ENCODE results near the gene SMAP2.

Gene SMAP2

DNA sequence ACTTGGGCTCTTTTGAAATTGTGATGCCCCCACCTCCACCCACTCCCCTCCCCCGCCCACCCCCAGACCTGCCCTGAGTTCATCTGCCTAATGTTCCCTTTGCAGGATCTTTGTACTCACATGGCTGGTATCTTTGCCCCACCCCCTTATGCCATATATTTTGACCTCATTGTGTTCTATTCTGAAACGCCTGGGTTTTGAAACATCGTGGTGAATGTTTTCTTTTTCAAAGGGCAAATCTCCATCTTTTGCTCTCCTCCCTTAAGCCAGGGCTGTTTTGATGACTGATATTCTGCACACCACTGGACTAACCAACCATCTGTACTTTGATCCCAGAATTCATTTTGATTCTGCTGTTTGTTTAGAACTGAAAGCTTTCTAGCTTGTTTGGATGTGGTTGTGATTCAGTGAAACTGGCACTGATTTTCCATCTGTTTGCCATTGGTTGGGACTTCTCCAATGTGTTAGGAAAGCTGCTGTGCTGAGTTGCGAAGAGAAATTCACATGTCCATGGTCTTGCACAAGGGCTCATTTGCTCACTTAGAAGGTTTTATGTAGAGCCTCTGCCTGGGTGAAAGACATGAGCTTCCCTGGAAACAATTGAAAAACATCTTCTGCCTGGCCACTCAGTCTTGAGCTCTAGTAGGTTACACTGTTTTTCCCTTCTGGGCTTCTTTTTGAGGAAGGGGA is 16.5 kb downstream of the SMAP2 start:
- H3K4me3 ChIP-seq (ENCODE audit: low read depth, low read length) = no peak overlapping the region

DNA sequence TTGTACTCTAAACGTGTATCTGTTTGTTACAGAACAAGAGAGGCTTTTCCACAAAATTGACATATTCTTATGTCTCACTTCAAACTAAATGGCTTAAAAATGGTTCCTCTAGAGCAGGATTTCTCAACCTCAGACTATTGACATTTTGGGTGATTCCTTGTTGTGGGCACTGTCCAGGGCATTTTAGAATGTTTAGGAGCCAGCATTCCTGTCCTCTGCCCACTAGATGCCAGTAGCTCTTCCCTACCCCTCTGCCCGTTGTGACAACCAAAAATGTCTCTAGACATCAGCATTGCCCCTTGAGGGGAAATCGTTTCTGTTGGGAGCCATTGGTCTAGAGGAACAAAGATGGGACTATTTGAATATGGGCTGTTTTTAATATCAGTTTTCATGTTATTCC is 17.3 kb downstream of the SMAP2 start:
- no peak overlapping the region for H3K4me3 ChIP-seq (ENCODE audit: low read depth, low read length)

DNA sequence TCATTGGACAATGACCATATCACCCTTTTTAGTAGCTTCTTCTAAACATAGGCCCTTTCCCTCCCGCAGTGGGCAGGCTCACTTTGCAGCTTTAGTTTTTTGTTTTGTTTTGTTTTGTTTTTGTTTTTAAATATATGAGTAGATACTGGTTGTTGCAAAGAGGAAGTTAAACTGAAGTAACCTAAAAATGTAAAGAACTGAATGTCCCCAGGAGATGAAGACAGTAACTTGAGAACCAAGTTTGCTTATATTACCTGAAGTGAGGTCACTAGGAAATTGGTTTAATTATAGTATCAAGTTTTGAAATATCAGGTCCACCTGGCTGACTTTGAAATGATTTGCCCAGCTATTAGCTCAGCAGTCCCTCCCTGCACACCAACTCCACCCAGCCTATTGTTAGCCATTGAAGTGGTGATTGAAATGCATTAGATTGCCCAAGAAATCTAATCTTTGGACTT is 18.2 kb downstream of the SMAP2 start:
- no peak overlapping the region for H3K4me3 ChIP-seq (ENCODE audit: low read depth, low read length)

DNA sequence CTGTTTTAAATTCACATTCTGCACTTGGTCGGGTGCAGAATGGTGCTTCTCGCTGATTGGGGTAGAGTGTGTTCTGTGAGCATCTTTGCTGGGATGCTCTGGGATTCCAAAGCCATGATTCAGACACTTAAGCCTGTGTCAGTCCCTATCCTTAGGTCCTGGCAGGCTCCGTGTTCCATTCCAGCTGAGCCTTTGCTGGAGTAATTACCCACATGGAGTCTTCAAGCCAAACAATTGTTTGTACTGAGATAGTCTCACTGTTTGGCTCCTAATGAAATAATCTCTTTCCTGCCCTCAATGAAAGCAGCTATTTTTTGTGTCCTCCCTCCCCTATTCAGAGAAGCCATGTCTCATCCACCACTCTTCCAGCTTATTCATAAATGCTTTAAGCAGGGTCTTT is 18.7 kb downstream of the SMAP2 start:
- H3K4me3 ChIP-seq (ENCODE audit: low read depth, low read length) = no peak overlapping the region

DNA sequence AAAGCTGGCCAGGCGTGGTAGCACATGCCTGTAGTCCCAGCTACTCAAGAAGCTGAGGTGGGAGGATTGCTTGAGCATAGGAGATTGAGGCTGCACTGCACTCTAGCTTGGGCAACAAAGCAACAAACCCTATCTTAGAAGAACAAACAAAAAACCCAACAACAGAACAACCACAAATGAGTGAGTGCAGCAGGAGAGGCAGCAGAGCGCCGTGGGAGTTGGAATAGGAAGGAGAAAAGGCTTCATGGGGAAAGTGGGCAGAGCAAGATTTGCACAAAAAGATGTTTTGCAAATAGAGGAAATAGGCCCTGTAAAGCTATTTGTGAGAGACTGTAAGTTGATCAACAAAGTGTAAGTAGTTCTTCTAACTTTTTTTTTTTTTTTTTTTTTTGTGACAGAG is 19.6 kb downstream of the SMAP2 start:
- no peak overlapping the region for H3K4me3 ChIP-seq (ENCODE audit: low read depth, low read length)

DNA sequence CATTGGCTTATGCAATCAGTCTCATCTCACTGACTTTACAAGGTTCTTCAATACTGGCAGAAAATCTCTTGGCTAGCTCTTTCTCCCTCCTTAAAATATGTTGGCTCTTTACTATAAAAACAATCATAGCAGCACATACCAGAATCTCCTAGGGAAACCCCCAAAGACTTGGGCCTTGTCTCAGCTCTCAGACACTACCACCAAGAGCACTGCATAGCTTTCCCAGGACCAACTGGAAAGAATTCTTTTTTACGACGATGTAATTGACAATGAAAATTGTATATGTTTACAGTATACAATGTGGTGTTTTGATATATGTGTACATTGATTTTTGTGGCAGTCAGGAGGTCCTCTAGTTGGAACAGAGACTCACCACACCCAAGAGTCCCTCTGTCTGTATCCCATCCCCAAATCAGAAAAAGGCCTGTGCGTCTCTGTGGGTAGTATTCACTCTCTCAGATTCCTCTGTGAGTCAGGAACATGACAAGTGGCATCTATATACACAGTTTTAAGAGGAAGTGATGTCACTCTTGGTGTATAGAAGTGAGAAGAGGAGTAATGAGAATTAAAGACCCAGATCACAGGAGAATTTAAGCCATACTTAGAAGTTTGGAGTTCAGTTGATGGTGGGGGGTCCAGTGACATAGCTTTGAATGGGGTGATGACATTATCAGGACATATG is 21.1 kb downstream of the SMAP2 start:
- no peak overlapping the region for H3K4me3 ChIP-seq (ENCODE audit: low read depth, low read length)

DNA sequence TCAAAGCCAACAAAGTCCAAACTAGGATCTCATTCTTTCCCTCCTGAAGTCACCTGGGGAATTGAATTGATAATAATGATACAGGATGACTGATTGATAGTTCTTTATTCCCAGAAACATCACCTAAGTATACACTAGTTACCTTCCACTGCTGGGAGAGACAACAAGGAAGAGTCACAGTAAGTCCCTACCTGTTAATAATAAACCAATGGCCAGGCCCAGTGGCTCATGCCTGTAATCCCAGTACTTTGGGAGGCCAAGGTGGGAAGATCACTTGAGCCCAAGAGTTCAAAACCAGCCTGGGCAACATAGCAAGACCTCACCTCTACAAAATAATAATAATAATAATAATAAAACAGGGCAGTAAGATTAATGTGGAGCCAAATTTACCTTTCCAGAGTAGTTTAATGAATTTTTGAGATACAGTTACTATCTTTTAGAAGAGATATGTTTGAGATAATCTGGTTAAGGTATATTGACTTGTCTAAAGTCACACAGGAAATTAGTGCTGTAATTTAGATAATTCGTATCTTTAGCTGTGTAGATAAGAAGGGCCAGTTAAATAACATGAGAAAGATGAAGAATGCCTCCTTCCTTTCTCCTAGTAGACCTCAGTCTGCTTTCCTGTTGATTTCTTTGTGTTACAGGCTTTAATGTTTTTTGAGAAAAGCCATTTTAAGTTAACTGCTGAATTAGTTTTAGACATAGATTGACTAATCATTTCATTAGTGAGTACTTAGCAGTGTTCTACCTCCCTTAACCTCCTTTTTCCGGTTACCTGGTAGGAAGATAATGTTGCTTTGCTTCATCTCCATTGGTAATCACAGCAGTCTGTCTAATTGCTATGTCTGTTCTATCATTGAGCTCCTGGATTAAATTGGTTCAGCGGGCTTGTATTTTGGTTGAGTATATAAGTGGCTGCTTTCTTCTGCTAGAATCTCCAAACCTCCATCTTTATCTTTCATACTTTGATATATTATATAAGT is 22.0 kb downstream of the SMAP2 start:
- H3K4me3 ChIP-seq (ENCODE audit: low read depth, low read length) = no peak overlapping the region

DNA sequence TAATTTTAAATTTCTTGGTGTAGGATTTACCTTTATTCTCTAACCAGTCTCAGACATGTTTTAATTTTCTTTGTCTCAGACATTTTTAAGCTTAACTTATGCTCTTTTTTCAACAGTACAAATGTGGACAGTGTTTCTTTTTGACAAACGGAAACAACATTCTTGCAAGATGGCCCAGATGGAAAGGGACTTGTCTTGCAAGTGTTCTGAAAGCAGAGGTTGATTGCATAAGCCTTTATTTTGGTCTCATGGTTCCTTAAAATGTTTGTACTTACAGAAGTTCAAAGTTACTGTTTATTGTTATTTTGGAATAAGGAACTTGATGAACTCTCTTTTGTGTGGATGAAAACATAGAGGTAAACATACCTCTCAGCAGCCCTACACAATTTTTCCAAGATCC is 22.9 kb downstream of the SMAP2 start:
- H3K4me3 ChIP-seq (ENCODE audit: low read depth, low read length) = no peak overlapping the region

DNA sequence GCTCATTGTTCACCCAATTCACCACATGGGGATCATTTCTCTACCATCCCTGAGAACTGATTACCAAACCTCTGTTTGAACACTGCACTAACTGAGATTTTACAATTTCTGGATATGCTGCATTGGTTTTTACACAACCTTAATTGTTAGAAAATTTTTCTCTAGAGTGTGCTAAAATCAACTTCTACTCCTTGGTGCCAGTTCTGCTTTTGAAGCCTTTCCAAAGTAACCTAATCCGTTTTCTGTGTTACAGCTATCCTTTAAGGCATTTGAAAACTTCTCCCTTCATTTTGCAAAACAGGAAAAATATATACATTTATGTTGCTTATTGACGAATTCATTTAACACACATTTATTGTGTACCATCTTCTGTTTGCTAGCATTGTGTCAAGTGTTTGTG is 23.7 kb downstream of the SMAP2 start:
- no peak overlapping the region for H3K4me3 ChIP-seq (ENCODE audit: low read depth, low read length)

DNA sequence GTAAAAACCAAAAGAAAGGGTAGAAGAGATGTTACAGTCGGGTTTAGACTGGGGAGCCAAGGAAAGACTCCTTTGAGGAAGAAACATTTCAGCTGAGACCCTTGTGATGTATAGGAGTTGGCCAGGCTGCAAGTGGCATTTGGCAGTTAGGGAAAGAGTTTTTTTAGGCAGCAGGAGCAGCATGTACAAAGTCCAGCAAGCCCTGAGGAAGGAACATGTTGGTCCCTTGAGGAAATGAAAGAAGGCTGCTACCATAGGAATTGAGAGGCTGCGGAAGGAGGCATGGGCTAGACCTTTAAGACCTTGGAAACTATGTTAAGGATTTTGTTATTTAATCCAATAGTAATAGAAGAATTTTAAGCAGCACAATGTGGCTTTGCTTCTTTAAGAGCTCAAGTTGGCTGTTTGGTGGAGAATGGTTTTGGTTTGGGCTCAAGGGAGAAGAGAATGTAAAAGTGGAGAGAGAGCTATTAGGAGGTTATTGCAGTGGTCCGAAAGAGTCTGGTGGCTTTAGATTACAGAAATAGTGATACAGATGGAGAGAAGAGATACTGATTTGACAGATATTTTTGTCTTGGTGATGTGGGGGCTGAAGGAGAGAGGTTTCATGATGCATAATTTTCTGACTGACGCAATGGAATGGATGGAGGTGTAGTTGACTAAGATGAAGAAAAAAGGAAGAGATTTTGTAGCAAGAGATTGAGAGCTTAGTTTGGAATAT is 26.6 kb downstream of the SMAP2 start:
- H3K4me3 ChIP-seq (ENCODE audit: low read depth, low read length) = no peak overlapping the region

DNA sequence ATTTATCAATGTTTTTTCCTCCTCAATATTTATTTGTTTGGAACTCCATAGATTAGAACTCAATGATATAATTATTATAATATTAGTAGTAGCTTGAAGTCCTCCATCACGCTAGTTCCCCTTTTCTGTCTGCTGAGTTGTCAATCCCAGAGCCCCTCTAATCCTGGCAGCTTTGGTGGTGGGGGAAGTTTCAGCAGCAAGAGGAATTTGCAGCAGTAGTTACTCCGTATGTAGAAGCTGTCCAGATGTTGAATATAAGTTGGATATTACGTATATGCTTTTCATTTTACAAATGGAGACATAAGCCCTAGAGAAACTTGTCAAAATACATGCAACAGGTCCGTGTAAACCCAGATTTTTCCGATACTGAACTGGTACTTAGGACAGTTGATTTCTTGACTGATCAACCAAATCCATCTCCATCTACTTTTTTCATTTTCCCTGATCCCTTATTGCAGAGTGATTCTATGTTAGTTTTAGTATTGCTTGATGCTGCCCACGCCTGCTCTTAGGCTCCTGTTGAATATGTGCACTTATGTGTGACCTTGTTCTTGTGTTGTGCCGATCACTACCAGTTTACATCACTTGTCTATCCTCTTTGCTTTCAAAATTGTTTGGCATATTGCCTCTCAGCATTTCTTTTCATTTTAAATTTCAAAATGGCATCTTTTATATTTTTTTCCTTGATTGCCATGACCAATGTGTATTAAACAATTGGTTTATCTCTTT is 28.1 kb downstream of the SMAP2 start:
- no peak overlapping the region for H3K4me3 ChIP-seq (ENCODE audit: low read depth, low read length)

DNA sequence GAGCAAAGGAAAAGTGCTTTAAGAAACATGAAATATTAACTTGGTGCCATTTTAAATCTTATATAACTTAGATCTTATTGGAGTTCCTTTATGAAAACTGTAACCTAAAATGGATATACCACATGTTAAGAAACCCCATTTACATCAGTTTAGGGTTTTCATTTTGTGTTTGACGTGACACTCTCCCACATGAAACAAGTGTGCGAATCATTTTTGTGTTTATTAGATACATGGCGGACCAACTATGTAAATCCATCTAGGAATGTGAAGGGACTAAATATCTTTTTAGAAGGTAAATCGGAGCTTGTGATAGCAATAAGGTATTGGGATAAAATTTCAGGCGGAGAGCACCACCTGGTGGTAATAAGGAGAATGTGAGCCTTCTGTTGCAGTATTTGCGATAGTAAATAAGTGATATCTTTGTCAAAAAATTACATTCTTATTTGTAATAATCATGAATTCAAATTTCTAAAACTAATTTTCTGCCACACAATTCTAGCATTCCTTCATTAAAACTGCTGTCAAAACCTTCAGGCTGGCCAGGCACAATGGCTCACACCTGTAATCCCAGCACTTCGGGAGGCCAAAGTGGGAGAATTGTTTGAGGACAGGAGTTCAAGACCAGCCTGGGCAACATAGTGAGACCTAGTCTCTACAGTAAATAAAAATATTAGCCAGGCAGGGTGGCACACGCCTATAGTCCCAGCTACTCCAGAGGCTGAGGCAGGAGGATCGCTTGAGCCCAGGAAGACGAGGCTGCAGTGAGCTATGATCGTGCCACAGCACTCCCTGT is 31.3 kb downstream of the SMAP2 start:
- no peak overlapping the region for H3K4me3 ChIP-seq (ENCODE audit: low read depth, low read length)

DNA sequence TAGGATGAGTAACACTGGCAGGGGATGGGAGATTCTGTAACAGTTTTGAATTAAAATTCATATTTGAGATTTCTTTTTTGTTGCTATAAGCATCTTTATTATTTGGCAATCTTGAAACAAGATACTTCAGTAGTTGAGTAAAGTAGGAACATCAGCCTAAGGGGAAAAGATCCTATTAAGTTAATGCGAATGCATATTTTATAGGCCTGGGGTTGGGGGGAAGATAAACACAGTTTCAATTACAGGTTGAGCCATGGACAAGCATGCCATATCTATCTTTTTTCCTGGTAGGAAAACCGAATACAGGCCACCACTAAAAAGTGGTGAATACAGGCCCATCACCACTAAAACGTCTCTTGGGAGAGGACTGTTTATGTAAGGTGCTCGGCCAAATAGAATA is 32.3 kb downstream of the SMAP2 start:
- H3K4me3 ChIP-seq (ENCODE audit: low read depth, low read length) = no peak overlapping the region

DNA sequence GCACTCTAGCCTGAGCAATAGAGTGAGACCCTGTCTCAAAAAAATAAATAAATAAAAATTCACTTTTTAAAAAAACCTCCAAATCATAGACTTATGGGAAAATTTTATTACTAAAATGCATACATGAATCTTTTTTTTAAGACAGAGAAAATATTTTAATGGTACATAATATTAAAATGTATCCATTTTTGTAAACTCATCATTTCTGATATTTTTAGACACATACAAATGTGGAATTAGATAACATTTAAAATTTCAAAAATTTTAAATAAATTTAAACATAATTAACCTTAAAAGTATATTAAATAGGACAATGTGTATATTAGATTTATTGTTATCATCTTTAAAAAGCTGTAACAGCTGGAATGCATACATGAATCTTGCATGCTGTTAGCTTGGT is 33.9 kb downstream of the SMAP2 start:
- H3K4me3 ChIP-seq (ENCODE audit: low read depth, low read length) = no peak overlapping the region

DNA sequence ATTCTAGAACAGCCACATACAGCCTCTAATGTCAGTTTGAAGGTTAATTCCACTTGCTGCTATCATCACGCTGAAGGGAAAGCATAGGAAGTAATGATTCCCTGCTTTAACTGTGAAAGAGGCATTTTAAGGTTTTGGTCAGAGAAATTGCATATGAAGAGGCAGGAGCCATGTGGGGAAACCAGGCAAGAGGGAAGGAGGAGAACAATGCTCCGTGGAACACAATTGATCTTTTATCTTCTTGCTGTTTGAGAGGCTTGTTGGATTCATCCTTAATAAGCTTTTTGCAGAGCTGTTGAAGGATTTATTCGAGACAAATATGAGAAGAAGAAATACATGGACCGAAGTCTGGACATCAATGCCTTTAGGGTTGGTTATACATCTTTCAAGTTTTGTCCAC is 35.9 kb downstream of the SMAP2 start:
- no peak overlapping the region for H3K4me3 ChIP-seq (ENCODE audit: low read depth, low read length)

DNA sequence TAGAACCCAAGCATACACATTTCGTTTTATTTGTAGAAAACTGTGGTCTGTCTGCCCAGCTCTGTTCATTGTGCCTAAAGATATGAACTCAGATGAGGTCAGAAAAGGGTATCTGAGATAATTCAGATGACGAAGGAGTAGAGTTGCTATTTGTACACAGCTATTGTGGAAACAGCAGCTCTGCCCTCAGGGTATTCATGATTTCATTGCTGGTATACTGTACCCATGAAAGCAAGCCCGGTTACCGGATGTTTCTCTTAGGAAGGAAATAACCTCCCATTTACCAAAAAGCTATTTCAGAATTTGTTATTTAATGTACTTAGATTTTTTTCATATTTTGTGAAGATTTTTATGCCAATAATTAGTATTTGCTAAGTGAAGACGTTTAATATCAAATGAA is 37.8 kb downstream of the SMAP2 start:
- H3K4me3 ChIP-seq (ENCODE audit: low read depth, low read length) = no peak overlapping the region

DNA sequence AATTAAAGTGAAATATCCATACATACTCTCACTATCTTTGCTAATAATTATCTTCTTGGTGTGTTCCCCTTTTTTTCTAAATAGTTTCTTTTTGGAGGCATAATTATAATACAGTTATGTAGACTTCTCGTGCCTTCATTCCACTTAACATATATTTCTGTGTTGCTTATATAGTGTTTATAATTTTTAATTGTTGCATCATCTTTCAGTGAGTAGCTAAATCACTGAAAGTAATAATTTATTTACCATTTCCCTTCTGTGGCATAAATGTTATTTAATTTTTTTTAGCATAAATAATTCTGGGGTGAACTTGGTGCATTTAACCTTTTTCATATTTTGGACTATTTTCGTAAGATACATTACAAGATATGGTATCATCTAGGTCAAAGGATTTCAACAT is 38.3 kb downstream of the SMAP2 start:
- H3K4me3 ChIP-seq (ENCODE audit: low read depth, low read length) = no peak overlapping the region

DNA sequence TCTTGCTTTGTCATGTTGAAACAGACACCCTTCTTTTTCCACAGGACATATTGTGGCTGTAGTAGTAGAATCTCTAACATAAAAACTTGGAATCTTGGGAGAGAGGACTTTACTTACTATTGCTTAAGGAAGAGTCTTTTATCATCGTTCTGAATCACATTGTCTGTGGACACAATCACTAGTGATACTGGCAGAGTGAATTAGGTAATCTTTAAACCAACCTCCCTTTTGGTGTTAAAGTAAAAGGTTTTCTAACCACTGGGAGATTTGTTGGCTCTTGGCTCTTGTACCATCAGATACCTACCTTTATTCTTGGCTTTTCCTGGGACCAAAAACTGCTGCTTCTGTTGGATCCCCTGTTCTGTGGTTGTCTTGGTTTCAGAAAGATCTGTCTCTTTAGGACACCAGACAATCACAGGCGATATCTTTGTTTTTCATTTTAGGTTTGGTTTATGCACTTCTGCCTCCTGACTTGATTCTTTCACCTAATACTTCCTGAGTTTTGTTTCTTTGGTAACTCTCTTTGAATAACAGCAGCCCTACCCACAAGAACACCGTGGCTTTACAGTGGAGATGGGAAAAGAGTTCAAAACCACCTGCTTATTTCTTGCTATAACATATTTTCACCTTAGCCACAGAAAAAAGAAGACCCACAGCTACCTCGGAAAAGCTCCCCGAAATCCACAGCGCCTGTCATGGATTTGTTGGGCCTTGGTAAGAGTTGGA is 40.2 kb downstream of the SMAP2 start:
- H3K4me3 ChIP-seq (ENCODE audit: low read depth, low read length) = no peak overlapping the region

DNA sequence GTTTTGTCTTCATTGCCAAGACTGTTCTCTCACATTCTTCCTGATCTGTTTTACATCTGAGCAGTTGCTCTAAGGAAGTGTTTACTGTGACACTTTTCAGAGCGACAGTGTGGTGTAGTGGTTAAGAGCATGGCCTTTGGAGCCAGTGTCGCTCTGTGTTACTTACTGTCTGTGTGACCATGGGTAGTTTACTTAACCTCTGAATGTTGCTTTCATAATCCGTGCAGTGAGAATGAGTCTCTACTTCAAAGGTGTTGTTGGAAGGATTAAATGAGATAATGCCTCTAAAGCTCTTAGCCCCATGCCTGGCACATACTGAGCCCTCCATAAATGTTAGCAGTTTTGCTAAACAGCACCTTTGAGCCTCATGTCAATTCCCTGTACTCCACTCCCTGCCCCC is 40.8 kb downstream of the SMAP2 start:
- H3K4me3 ChIP-seq (ENCODE audit: low read depth, low read length) = no peak overlapping the region
